ENCODE results near the gene RBM42. TPM values are rescaled to one million over a fixed set of nuclear protein-coding genes. Genes with fewer than 3 reads are reported as not detected.
A peak's percentile ranks its signal among the peaks of the same experiment; 100 is the strongest.

Gene RBM42
- total and polyA plus RNA-seq, 9 of the 15 experiments (the other 6 are each of a cell fraction or from before 2014, with no cell fraction given), result 5.7 to 149 (median 32.4) TPM

- TF ChIP-seq ZMIZ1 (IDR thresholded peaks at IDR 0.05; ENCODE audit: low read depth in 2 of 2, low read length in 2 of 2) (no peak), NFIX (CRISPR knock-in tag; IDR thresholded peaks at IDR 0.05; ENCODE audit: low read depth) (no peak), TRIM24 (IDR thresholded peaks at IDR 0.05) (no peak), ZNF197 (CRISPR knock-in tag; IDR thresholded peaks at IDR 0.05; ENCODE audit: low read depth) (no peak), CREB1 (IDR thresholded peaks at IDR 0.05) (no peak; the same call in 1 of the 2 replicates), CREB1 (CRISPR knock-in tag; IDR thresholded peaks at IDR 0.05) (peak; percentile 24; the same call in 1 of the 2 replicates), TBL1XR1 (IDR thresholded peaks at IDR 0.05; ENCODE audit: low read length in 2 of 2) (no peak), POLR2G (IDR thresholded peaks at IDR 0.05; ENCODE audit: low read depth, low read length) (peak; percentile 67), HMGXB4 (CRISPR knock-in tag; IDR thresholded peaks at IDR 0.05) (no peak), TRIM25 (IDR thresholded peaks at IDR 0.05; ENCODE audit: borderline replicate concordance) (0 out of 2 replicates have a peak, but pooled peaks have one; percentile 70), ZFPM2 (CRISPR knock-in tag; IDR thresholded peaks at IDR 0.05) (no peak), VEZF1 (CRISPR knock-in tag; IDR thresholded peaks at IDR 0.05) (peak; percentile 72)
- TF ChIP-seq, protein P1, sequence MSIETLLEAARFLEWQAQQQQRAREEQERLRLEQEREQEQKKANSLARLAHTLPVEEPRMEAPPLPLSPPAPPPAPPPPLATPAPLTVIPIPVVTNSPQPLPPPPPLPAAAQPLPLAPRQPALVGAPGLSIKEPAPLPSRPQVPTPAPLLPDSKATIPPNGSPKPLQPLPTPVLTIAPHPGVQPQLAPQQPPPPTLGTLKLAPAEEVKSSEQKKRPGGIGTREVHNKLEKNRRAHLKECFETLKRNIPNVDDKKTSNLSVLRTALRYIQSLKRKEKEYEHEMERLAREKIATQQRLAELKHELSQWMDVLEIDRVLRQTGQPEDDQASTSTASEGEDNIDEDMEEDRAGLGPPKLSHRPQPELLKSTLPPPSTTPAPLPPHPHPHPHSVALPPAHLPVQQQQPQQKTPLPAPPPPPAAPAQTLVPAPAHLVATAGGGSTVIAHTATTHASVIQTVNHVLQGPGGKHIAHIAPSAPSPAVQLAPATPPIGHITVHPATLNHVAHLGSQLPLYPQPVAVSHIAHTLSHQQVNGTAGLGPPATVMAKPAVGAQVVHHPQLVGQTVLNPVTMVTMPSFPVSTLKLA (conservative IDR thresholded peaks at IDR 0.05), result peak; percentile 53 to 62
- TF ChIP-seq, protein P2, sequence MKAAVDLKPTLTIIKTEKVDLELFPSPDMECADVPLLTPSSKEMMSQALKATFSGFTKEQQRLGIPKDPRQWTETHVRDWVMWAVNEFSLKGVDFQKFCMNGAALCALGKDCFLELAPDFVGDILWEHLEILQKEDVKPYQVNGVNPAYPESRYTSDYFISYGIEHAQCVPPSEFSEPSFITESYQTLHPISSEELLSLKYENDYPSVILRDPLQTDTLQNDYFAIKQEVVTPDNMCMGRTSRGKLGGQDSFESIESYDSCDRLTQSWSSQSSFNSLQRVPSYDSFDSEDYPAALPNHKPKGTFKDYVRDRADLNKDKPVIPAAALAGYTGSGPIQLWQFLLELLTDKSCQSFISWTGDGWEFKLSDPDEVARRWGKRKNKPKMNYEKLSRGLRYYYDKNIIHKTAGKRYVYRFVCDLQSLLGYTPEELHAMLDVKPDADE (conservative IDR thresholded peaks at IDR 0.05; ENCODE audit: control insufficient read depth, low read depth, low read length), result 0 out of 2 replicates have a peak, but pooled peaks have one; percentile 11
Measured at GRCh38 chr19:35644206-35644986, 15.6 kb downstream of the RBM42 start (continued).

Data from K562 (cell line).